Measurements from ENCODE around the gene RAB37.

The RAB37 gene

DNA sequence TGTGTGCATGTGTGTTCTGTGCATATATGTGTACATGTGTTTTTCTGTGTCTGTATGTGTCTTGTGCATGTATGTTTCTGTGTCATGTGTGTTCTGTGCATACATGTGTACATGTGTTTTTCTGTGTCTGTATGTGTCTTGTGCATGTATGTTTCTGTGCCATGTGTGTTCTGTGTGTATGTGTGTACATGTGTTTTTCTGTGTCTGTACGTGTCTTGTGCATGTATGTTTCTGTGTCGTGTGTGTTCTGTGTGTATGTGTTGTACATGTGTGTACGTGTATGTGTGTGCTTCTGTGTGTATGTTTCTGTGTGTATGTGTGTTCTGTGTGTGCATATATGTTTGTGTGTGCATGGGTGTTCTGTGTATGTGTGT is 8.4 kb upstream of the RAB37 start:
- no peak for DNase-seq

DNA sequence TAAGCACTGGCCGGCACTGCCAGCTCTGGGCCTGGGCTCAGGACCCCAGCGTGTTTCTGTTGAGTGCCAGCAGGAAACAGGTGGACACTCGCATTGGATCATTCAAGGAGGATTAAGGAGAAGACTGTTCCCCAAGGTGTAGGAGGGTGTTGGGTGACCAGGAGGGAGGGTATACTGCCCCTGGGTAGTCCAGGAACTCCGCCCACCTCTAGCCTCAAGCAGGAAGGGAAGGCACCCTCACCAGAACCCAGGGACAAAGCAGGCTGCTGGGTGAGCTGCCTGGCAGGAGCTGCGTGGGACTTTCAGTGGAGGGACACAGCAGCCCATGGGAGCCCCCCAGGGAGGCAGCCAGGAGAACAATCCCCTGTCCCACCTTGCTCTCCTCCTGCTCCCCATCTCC is 7.7 kb upstream of the RAB37 start:
- DNase-seq, result no peak

GRCh38 chr17:74729866-74730265 is 7.2 kb upstream of the RAB37 start:
- no peak for DNase-seq

- DNase-seq, result no peak
These were observed 6.3 kb upstream of the RAB37 start for GRCh38 chr17:74730491-74731346.

- no peak for DNase-seq
These were observed 5.8 kb upstream of the RAB37 start for GRCh38 chr17:74731347-74731605.

DNA sequence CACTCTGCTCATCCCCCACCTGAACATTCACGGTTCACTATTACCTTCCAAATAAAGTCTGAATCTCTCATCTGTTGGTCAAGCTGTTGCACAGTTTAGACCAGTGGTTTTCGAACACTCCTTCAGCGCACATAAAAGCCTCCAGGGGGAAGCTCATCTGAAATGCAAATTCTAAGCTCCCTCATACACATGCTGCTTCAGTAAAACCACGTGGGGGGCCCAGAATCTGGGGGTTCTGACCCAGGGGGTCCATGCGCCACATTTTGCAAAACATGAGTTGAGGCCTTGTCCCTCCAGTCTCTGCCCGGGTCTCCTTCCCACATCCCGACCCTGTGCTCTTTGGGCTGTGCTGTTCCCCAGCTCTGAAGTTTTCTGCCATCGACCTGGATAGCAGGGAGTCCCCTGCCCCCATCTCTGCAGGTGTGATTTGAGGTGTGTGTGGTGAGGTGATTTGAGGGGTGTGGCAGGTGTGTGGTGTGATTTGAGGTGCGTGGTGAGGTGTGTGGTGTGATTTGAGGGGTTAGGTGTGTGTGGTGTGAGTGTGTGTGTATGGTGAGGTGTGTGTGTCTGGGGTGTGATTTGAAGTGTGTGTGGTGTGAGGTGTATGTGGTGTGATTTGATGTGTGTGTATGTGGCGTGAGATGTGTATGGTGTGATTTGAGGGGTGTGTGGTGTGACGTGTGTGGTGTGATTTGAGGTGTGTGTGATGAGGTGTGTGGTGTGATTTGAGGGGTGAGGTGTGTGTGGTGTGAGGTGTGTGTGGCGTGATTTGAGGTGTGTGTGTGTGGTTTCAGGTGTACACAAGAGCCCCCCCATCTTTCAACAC is 4.8 kb upstream of the RAB37 start:
- no peak for DNase-seq

- no peak for DNase-seq
These were observed 3.5 kb upstream of the RAB37 start for GRCh38 chr17:74733365-74734122.

GRCh38 chr17:74734256-74734655 is 2.8 kb upstream of the RAB37 start:
- no peak for DNase-seq

GRCh38 chr17:74737299-74738050 is 419 bp downstream of the RAB37 start:
- no peak for DNase-seq

- DNase-seq, result no peak
These were observed 1.3 kb downstream of the RAB37 start for GRCh38 chr17:74738051-74738996.

- DNase-seq, result no peak
These were observed 2.3 kb downstream of the RAB37 start for GRCh38 chr17:74739227-74739831.

GRCh38 chr17:74740173-74740572 is 3.1 kb downstream of the RAB37 start:
- no peak for DNase-seq

DNA sequence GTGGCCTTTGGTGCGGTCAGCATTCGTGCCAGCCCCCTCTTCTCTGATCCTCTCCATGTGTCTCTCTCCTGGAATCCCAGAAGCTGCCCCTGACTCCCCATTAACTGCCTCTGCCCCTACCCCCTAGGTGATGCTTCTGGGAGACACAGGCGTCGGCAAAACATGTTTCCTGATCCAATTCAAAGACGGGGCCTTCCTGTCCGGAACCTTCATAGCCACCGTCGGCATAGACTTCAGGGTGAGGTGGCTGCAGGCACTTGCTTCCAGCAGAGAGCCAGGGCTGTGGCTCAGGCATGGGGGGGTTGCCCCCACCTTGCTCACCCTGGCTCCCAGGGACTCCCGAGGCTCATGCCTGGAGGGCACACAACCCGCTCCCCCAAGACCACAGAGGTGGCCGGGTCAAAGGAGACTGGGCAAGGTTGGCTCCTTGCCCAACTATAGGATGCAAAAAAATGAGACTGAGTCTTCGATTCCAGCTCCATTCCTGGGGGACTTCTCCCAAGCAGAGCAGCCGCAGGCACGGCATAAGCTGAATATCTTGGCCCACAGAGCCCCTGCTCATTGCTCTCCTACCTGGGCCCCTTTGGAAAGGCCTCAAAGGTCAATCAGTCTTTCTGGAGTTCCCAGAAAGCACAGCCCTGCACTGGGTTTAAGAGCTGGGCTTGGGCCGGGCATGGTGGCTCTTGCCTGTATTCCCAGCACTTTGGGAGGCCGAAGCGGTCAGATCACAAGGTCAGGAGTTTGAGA is 3.8 kb downstream of the RAB37 start:
- DNase-seq, result no peak

GRCh38 chr17:74742153-74742515 is 5.1 kb downstream of the RAB37 start:
- DNase-seq, result no peak

- no peak for DNase-seq
These were observed 6.0 kb downstream of the RAB37 start for GRCh38 chr17:74742978-74743545.

DNA sequence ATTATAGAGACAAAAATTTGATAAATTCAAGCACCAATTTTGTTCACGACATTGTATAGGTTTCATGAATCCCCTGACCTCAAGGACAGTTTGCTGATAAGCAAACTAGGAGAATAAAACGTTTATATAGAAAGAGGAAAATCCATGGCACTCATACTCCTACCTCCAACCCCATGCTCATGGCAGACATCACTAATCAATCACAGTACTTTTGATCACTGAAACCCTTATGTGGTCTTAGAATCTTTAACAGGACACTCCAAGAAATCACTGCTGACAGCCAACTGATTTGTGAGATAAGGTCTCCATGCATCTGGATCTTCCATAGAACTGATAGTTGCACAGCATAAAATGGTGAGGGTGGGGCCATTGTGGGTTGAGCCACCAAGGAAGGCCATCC is 6.7 kb downstream of the RAB37 start:
- no peak for DNase-seq

- DNase-seq, result no peak
These were observed 7.3 kb downstream of the RAB37 start for GRCh38 chr17:74744349-74744713.

DNA sequence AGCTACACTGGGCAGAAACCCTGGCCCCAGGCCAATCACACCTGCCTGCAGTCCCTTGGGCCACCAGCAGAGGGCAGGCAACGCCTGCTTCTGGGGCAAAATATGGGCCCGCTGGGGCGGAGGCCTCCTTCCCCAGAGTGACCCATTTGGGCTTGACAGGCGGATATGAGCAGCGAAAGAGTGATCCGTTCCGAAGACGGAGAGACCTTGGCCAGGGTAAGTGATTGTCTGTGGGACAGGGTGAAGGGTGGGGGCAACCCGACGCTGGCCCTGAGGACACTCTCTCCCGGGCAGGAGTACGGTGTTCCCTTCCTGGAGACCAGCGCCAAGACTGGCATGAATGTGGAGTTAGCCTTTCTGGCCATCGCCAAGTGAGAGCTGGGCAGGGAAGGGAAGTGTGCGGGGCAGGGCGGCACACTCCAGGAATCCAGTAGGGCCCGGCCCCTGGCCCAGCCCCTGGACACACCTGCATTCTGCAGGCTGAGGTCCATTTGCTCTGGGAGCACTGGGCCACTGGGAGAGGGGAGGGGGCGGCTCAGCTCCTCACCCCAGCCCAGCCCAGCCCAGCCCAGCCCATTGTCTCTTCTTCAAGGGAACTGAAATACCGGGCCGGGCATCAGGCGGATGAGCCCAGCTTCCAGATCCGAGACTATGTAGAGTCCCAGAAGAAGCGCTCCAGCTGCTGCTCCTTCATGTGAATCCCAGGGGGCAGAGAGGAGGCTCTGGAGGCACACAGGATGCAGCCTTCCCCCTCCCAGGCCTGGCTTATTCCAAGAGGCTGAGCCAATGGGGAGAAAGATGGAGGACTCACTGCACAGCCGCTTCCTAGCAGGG is 7.9 kb downstream of the RAB37 start:
- no peak for DNase-seq

- DNase-seq, result no peak
These were observed 8.6 kb downstream of the RAB37 start for GRCh38 chr17:74745548-74746177.
